Measurements from ENCODE around the gene SKA2. TPM values are rescaled to one million over a fixed set of nuclear protein-coding genes. Genes with fewer than 3 reads are reported as not detected.
"Not testable (repeated sequence)": the region's sequence is repeated elsewhere in the genome, so short reads cannot be mapped to it uniquely, and the experiment has no call there.

Gene SKA2
- total RNA-seq, 1 experiment from 2014 or later = 44.1 TPM

- TF ChIP-seq CTCF (IDR thresholded peaks at IDR 0.05; ENCODE audit: unreplicated experiment) = no peak
- Mint-ChIP-seq H3K27me3 (ENCODE audit: unreplicated experiment) (no peaks in the 10 kb centered on the region), H3K36me3 (ENCODE audit: insufficient read depth, unreplicated experiment) (no peaks in the 10 kb centered on the region), H3K9me3 (ENCODE audit: low read depth, unreplicated experiment) (no peaks in the 10 kb centered on the region), H3K4me1 (ENCODE audit: low read depth, unreplicated experiment) (peaks cover 19% of the 10 kb centered on the region), H3K27ac (ENCODE audit: unreplicated experiment) (no peak overlapping the region), H3K4me3 (ENCODE audit: low read depth, unreplicated experiment) (no peak overlapping the region)
- BruUV-seq (replicated peaks) = no TSS peak
- intact Hi-C loops (cut with micrococcal nuclease; ENCODE audit: unreplicated experiment) = no loop called here
- no peak for DNase-seq
- CTCF ChIA-PET = no interaction called here
Observed at GRCh38 chr17:59097876-59098275, 57.1 kb downstream of the SKA2 start.

GRCh38 chr17:59094861-59095530 lies 60.0 kb downstream of the SKA2 start:
- intact Hi-C loops (cut with micrococcal nuclease; ENCODE audit: unreplicated experiment) = no loop called here
- CTCF ChIA-PET = interaction anchor here (0.6 to 0.7 kb wide), 2 partner anchors 18 to 859 kb away, joined by 3 to 4 read pairs; no protein-coding TSS in a partner anchor
- H3K27me3 Mint-ChIP-seq (ENCODE audit: unreplicated experiment) = no peaks in the 10 kb centered on the region

GRCh38 chr17:59093702-59094231 lies 61.2 kb downstream of the SKA2 start:
- H3K4me1 Mint-ChIP-seq (ENCODE audit: low read depth, unreplicated experiment) = peaks cover 19% of the 10 kb centered on the region
- no peak for TF ChIP-seq CTCF (IDR thresholded peaks at IDR 0.05; ENCODE audit: unreplicated experiment)
- no peak overlapping the region for H3K4me3 Mint-ChIP-seq (ENCODE audit: low read depth, unreplicated experiment)

More at GRCh38 chr17:59094861-59095530, 60.0 kb downstream of the SKA2 start:
- no peak for TF ChIP-seq CTCF (IDR thresholded peaks at IDR 0.05; ENCODE audit: unreplicated experiment)
- Mint-ChIP-seq H3K27ac (ENCODE audit: unreplicated experiment) (no peak overlapping the region), H3K9me3 (ENCODE audit: low read depth, unreplicated experiment) (no peaks in the 10 kb centered on the region), H3K4me3 (ENCODE audit: low read depth, unreplicated experiment) (no peak overlapping the region), H3K4me1 (ENCODE audit: low read depth, unreplicated experiment) (peaks cover 19% of the 10 kb centered on the region), H3K36me3 (ENCODE audit: insufficient read depth, unreplicated experiment) (no peaks in the 10 kb centered on the region)
- DNase-seq = no peak
- BruUV-seq (replicated peaks) = no TSS peak

GRCh38 chr17:59093145-59093701 lies 61.8 kb downstream of the SKA2 start:
- intact Hi-C loops (cut with micrococcal nuclease; ENCODE audit: unreplicated experiment) = no loop called here
- no peak for DNase-seq
- TF ChIP-seq CTCF (IDR thresholded peaks at IDR 0.05; ENCODE audit: unreplicated experiment) = no peak
- Mint-ChIP-seq H3K27ac (ENCODE audit: unreplicated experiment) (peak overlapping the region; percentile 5), H3K36me3 (ENCODE audit: insufficient read depth, unreplicated experiment) (no peaks in the 10 kb centered on the region), H3K4me3 (ENCODE audit: low read depth, unreplicated experiment) (no peak overlapping the region), H3K9me3 (ENCODE audit: low read depth, unreplicated experiment) (no peaks in the 10 kb centered on the region), H3K4me1 (ENCODE audit: low read depth, unreplicated experiment) (peaks cover 19% of the 10 kb centered on the region), H3K27me3 (ENCODE audit: unreplicated experiment) (no peaks in the 10 kb centered on the region)
- CTCF ChIA-PET = interaction anchor here (0.6 kb wide), 1 partner anchor 23 kb away, joined by 3 read pairs; no protein-coding TSS in a partner anchor
- BruUV-seq (replicated peaks) = no TSS peak

More at GRCh38 chr17:59093702-59094231, 61.2 kb downstream of the SKA2 start:
- no TSS peak for BruUV-seq (replicated peaks)
- no peaks in the 10 kb centered on the region for H3K27me3 Mint-ChIP-seq (ENCODE audit: unreplicated experiment)
- H3K9me3 Mint-ChIP-seq (ENCODE audit: low read depth, unreplicated experiment) = no peaks in the 10 kb centered on the region
- no peaks in the 10 kb centered on the region for H3K36me3 Mint-ChIP-seq (ENCODE audit: insufficient read depth, unreplicated experiment)
- DNase-seq = peak; percentile 28
- intact Hi-C loops (cut with micrococcal nuclease; ENCODE audit: unreplicated experiment) = no loop called here
- peak overlapping the region; percentile 5 for H3K27ac Mint-ChIP-seq (ENCODE audit: unreplicated experiment)
- CTCF ChIA-PET = no interaction called here

- intact Hi-C loops (cut with micrococcal nuclease; ENCODE audit: unreplicated experiment); H3K9me3 Mint-ChIP-seq (ENCODE audit: low read depth, unreplicated experiment); H3K4me3 Mint-ChIP-seq (ENCODE audit: low read depth, unreplicated experiment); H3K27me3 Mint-ChIP-seq (ENCODE audit: unreplicated experiment); CTCF ChIA-PET; H3K27ac Mint-ChIP-seq (ENCODE audit: unreplicated experiment); DNase-seq; BruUV-seq (replicated peaks); H3K36me3 Mint-ChIP-seq (ENCODE audit: insufficient read depth, unreplicated experiment): not testable (repeated sequence)
- H3K4me1 Mint-ChIP-seq (ENCODE audit: low read depth, unreplicated experiment) = peaks cover 19% of the 10 kb centered on the region
Observed at GRCh38 chr17:59090593-59090992, 64.4 kb downstream of the SKA2 start.

Data from Calu3 (cell line).